ENCODE data around the gene SH3RF2. TPM values are rescaled to one million over a fixed set of nuclear protein-coding genes. Genes with fewer than 3 reads are reported as not detected.

The SH3RF2 gene
- total RNA-seq, 4 donors from 2014 or later = 67.9 to 172 (median 96.3) TPM

- WGBS, 2 donors (ENCODE audit: low coverage in 1 of 2) = 43 to 44% methylated on average over 3 of the region's 3 CpGs
- no peaks in the 10 kb centered on the region for H3K36me3 ChIP-seq
- H3K4me1 ChIP-seq = peaks cover 0 to 34% (median 20%) of the 10 kb centered on the region in 4 donors
- no peak overlapping the region for H3K4me3 ChIP-seq
- H3K27ac ChIP-seq = peak overlapping the region in 3 of 4 donors; percentile 4 to 50 (median 35)
- DNase-seq = no peak
- in situ Hi-C loops (cut with MboI; ENCODE audit: low pct_ligation_motif_present in 1 of 4, low pct_unique_long_range_greater_than_20kb in 1 of 4, low sequenced_read_pairs in 3 of 4) (no loop called here), intact Hi-C loops (cut with DNase I; ENCODE audit: low total_unique reads) (no loop called here)
- no peak for TF ChIP-seq CTCF (IDR thresholded peaks at IDR 0.05)
- peak in 1 of 3 donors; percentile 58 for TF ChIP-seq POLR2AphosphoS5 (IDR thresholded peaks at IDR 0.05)
- H3K27me3 ChIP-seq = no peaks in the 10 kb centered on the region
- no peaks in the 10 kb centered on the region for H3K9me3 ChIP-seq
Observed at GRCh38 chr5:146024034-146024433, 87.7 kb downstream of the SH3RF2 start.

GRCh38 chr5:146025114-146025680, 88.8 kb downstream of the SH3RF2 start:
- no peak overlapping the region for H3K4me3 ChIP-seq
- in situ Hi-C loops (cut with MboI; ENCODE audit: low pct_ligation_motif_present in 1 of 4, low pct_unique_long_range_greater_than_20kb in 1 of 4, low sequenced_read_pairs in 3 of 4) (no loop called here), intact Hi-C loops (cut with DNase I; ENCODE audit: low total_unique reads) (no loop called here)
- H3K27ac ChIP-seq = peak overlapping the region; percentile 50 to 84 (median 82)
- peaks cover 0 to 34% (median 20%) of the 10 kb centered on the region in 4 donors for H3K4me1 ChIP-seq
- H3K36me3 ChIP-seq = no peaks in the 10 kb centered on the region
- H3K9me3 ChIP-seq = no peaks in the 10 kb centered on the region
- no peaks in the 10 kb centered on the region for H3K27me3 ChIP-seq
- WGBS, 2 donors (ENCODE audit: low coverage in 1 of 2) = 31 to 41% methylated on average over 4 of the region's 4 CpGs
- DNase-seq = peak; percentile 43
- TF ChIP-seq POLR2AphosphoS5 (IDR thresholded peaks at IDR 0.05) (peak in 2 of 3 donors; percentile 18 to 38), POLR2A (IDR thresholded peaks at IDR 0.05) (no peak)

- Histone ChIP-seq H3K27me3 (no peaks in the 10 kb centered on the region), H3K9me3 (no peaks in the 10 kb centered on the region), H3K4me3 (no peak overlapping the region), H3K27ac (peak overlapping the region; percentile 50 to 84 (median 82)), H3K4me1 (peaks cover 0 to 34% (median 20%) of the 10 kb centered on the region in 4 donors), H3K36me3 (no peaks in the 10 kb centered on the region)
- intact Hi-C loops (cut with DNase I; ENCODE audit: low total_unique reads) (no loop called here), in situ Hi-C loops (cut with MboI; ENCODE audit: low pct_ligation_motif_present in 1 of 4, low pct_unique_long_range_greater_than_20kb in 1 of 4, low sequenced_read_pairs in 3 of 4) (no loop called here)
- no peak for TF ChIP-seq EP300 (IDR thresholded peaks at IDR 0.05; ENCODE audit: low read depth)
- TF ChIP-seq POLR2AphosphoS5 (IDR thresholded peaks at IDR 0.05) = no peak
- TF ChIP-seq CTCF (IDR thresholded peaks at IDR 0.05) = no peak
- TF ChIP-seq POLR2A (IDR thresholded peaks at IDR 0.05) = no peak
- 26 to 43% methylated on average over 1 of the region's 1 CpG for WGBS, 2 donors (ENCODE audit: low coverage in 1 of 2)
- DNase-seq = no peak
Observed at GRCh38 chr5:146025681-146026080, 89.3 kb downstream of the SH3RF2 start.

GRCh38 chr5:146026307-146027010, 90.1 kb downstream of the SH3RF2 start:
- intact Hi-C loops (cut with DNase I; ENCODE audit: low total_unique reads) (no loop called here), in situ Hi-C loops (cut with MboI; ENCODE audit: low pct_ligation_motif_present in 1 of 4, low pct_unique_long_range_greater_than_20kb in 1 of 4, low sequenced_read_pairs in 3 of 4) (no loop called here)
- Histone ChIP-seq H3K9me3 (no peaks in the 10 kb centered on the region), H3K27me3 (no peaks in the 10 kb centered on the region), H3K4me1 (peaks cover 0 to 34% (median 20%) of the 10 kb centered on the region in 4 donors), H3K36me3 (no peaks in the 10 kb centered on the region), H3K27ac (peak overlapping the region; percentile 67 to 84 (median 82)), H3K4me3 (no peak overlapping the region)
- WGBS, 2 donors (ENCODE audit: low coverage in 1 of 2) = 68 to 74% methylated on average over 5 to 8 of the region's 8 CpGs
- DNase-seq = no peak
- TF ChIP-seq EP300 (IDR thresholded peaks at IDR 0.05; ENCODE audit: low read depth) (no peak), POLR2AphosphoS5 (IDR thresholded peaks at IDR 0.05) (no peak), POLR2A (IDR thresholded peaks at IDR 0.05) (no peak), CTCF (IDR thresholded peaks at IDR 0.05) (no peak)
